Measurements from ENCODE around the gene TP53I3. TPM values are rescaled to one million over a fixed set of nuclear protein-coding genes. Genes with fewer than 3 reads are reported as not detected.
"Not testable (repeated sequence)": the region's sequence is repeated elsewhere in the genome, so short reads cannot be mapped to it uniquely, and the experiment has no call there.

TP53I3 gene
- total RNA-seq, 1 experiment from 2014 or later, result 13.9 TPM

DNA sequence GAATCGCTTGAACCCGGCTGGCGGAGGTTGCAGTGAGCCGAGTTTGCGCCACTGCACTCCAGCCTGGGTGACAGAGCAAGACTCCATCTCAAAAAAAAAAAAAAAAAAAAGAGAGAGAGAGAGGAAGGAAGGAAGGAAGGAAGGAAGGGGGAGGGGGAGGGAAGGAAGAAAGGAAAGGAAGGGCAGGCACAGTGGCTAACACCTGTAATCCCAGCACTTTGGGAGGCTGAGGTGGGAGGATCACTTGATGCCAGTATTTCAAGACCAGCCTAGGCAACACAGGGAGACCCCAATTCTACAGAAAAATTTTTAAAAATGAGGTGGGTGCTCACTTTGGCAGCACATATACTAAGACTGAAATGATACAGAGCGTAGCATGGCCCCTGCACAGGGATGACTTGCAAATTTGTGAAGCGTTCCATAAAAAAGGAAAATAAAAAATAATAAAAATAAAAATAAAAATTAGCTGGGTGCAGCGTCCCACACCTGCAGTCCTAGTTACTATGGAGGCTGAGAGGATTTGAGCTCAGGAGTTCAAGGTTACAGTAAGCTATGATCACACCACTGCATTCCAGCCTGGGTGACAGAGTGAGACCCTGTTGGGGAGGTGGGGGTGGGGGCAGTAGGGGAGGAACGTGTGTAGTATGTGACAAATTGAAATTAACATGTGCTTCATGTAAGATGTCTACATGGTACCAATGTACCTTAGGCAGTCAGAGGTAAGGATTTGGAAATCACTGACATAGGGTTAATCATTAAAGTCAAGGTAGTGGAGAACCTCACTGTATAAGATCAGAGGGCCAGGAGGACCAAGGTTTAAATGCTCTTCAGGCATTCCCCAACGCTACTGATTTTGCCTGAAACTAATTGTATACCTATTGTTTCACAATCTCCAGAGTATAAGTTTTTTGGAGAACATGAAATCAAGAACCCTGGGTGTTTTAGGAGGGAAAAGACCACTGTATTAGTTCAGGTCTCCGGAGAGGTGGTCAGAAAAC, 38.8 kb downstream of the TP53I3 start:
- Mint-ChIP-seq H3K27me3 (ENCODE audit: unreplicated experiment) (no peaks in the 10 kb centered on the region), H3K9me3 (ENCODE audit: low read depth, unreplicated experiment) (no peaks in the 10 kb centered on the region), H3K27ac (ENCODE audit: unreplicated experiment) (no peak overlapping the region), H3K4me3 (ENCODE audit: low read depth, unreplicated experiment) (peak overlapping the region; percentile 88), H3K36me3 (ENCODE audit: insufficient read depth, unreplicated experiment) (peaks cover 34% of the 10 kb centered on the region), H3K4me1 (ENCODE audit: low read depth, unreplicated experiment) (peaks cover 9% of the 10 kb centered on the region)
- BruUV-seq (replicated peaks), result no TSS peak
- no peak for DNase-seq
- TF ChIP-seq, protein P1, sequence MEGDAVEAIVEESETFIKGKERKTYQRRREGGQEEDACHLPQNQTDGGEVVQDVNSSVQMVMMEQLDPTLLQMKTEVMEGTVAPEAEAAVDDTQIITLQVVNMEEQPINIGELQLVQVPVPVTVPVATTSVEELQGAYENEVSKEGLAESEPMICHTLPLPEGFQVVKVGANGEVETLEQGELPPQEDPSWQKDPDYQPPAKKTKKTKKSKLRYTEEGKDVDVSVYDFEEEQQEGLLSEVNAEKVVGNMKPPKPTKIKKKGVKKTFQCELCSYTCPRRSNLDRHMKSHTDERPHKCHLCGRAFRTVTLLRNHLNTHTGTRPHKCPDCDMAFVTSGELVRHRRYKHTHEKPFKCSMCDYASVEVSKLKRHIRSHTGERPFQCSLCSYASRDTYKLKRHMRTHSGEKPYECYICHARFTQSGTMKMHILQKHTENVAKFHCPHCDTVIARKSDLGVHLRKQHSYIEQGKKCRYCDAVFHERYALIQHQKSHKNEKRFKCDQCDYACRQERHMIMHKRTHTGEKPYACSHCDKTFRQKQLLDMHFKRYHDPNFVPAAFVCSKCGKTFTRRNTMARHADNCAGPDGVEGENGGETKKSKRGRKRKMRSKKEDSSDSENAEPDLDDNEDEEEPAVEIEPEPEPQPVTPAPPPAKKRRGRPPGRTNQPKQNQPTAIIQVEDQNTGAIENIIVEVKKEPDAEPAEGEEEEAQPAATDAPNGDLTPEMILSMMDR (IDR thresholded peaks at IDR 0.05; ENCODE audit: unreplicated experiment), result no peak
- intact Hi-C loops (cut with micrococcal nuclease; ENCODE audit: unreplicated experiment), result loop anchor here (2.0 kb wide), 1 partner anchor 31 kb away; the partner anchor contains the start of gene SF3B6
- CTCF ChIA-PET, result interaction anchor here (0.6 to 0.7 kb wide), 3 partner anchors 9 to 1402 kb away, joined by 3 to 6 read pairs (median 4); no protein-coding TSS in a partner anchor

DNA sequence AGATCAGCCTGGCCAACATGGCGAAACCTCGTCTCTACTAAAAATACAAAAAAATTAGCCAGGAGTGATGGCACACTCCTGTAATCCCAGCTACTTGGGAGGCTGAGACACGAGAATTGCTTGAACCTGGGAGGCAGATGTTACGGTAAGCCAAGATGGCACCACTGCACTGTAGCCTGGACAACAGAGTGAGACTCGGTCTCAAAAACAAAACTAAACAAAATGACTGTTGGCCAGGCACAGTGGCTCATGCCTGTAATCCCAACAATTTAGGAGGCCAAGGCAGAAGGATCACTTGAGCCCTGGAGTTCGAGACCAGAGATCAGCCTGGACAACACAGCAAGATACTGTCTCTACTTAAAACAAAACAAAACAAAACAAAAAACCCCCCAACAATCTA, 41.5 kb downstream of the TP53I3 start:
- H3K36me3 Mint-ChIP-seq (ENCODE audit: insufficient read depth, unreplicated experiment), result peaks cover 17% of the 10 kb centered on the region

DNA sequence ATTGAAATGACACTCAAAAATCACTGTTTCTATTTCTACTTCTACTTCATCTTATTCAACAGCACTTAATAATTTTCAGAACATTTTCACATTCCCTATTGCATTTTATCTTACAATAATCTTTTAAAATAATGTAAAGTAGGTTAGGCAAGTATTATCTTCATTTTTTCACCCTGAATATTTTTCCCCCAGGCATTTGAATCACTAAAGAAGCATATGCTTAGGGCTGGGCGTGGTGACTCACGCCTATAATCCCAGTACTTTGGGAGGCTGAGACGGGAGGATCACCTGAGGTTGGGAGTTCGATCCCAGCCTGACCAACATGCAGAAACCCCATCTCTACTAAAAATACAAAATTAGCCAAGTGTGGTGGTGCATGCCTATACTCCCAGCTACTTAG, 44.1 kb downstream of the TP53I3 start:
- CTCF ChIA-PET, result no interaction called here
- Mint-ChIP-seq H3K4me1 (ENCODE audit: low read depth, unreplicated experiment) (peaks cover 9% of the 10 kb centered on the region), H3K27me3 (ENCODE audit: unreplicated experiment) (no peaks in the 10 kb centered on the region), H3K9me3 (ENCODE audit: low read depth, unreplicated experiment) (no peaks in the 10 kb centered on the region), H3K27ac (ENCODE audit: unreplicated experiment) (no peak overlapping the region), H3K36me3 (ENCODE audit: insufficient read depth, unreplicated experiment) (peaks cover 5% of the 10 kb centered on the region), H3K4me3 (ENCODE audit: low read depth, unreplicated experiment) (no peak overlapping the region)
- no TSS peak for BruUV-seq (replicated peaks)
- TF ChIP-seq, protein P1 (IDR thresholded peaks at IDR 0.05; ENCODE audit: unreplicated experiment), result no peak
- intact Hi-C loops (cut with micrococcal nuclease; ENCODE audit: unreplicated experiment), result no loop called here
- no peak for DNase-seq

More for the DNA sequence above, 41.5 kb downstream of the TP53I3 start:
- DNase-seq; H3K4me3 Mint-ChIP-seq (ENCODE audit: low read depth, unreplicated experiment); intact Hi-C loops (cut with micrococcal nuclease; ENCODE audit: unreplicated experiment); H3K27ac Mint-ChIP-seq (ENCODE audit: unreplicated experiment); BruUV-seq (replicated peaks); H3K9me3 Mint-ChIP-seq (ENCODE audit: low read depth, unreplicated experiment); H3K4me1 Mint-ChIP-seq (ENCODE audit: low read depth, unreplicated experiment); H3K27me3 Mint-ChIP-seq (ENCODE audit: unreplicated experiment): not testable (repeated sequence)
- CTCF ChIA-PET, result interaction anchor here (0.6 kb wide), 1 partner anchor 103 kb away, joined by 9 read pairs; no protein-coding TSS in a partner anchor

DNA sequence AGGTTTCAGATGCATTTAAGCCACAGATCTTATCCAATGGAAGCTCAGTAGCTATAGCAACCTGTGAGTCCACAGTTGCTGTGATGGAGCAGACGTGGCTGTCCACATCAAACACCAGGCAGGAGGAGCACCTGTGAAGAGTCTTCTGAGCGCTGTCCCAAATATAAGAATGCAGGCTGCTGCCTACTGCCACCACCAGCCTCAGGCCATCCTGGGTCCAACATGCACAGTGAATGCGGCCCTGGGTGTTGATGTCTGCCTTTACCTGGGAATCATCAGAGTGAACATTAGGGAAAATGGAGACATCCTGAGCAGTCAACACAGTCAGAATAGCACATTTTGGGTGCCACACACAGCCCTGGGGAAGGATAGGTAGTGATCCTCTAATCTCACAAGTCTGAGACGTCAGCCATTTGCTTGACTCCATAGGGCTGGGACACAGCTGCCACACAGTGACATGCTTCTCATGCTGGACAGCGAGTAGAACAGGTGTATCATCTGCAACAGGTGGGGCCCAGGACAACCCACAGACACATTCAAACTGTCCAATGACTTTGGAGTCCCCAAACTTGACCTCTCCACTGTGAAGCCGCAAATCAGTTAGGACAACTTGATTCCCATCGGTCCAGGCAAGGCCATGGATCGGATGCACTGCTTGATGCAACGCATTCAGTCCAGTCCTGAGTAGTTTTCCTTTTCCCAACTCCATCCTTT, 45.7 kb downstream of the TP53I3 start:
- no peaks in the 10 kb centered on the region for H3K27me3 Mint-ChIP-seq (ENCODE audit: unreplicated experiment)
- TF ChIP-seq, protein P1 (IDR thresholded peaks at IDR 0.05; ENCODE audit: unreplicated experiment), result no peak
- no TSS peak for BruUV-seq (replicated peaks)
- H3K4me3 Mint-ChIP-seq (ENCODE audit: low read depth, unreplicated experiment), result no peak overlapping the region
- no peak for DNase-seq
- H3K9me3 Mint-ChIP-seq (ENCODE audit: low read depth, unreplicated experiment), result no peaks in the 10 kb centered on the region
- H3K4me1 Mint-ChIP-seq (ENCODE audit: low read depth, unreplicated experiment), result no peaks in the 10 kb centered on the region
- no peak overlapping the region for H3K27ac Mint-ChIP-seq (ENCODE audit: unreplicated experiment)
- peaks cover 5% of the 10 kb centered on the region for H3K36me3 Mint-ChIP-seq (ENCODE audit: insufficient read depth, unreplicated experiment)
- intact Hi-C loops (cut with micrococcal nuclease; ENCODE audit: unreplicated experiment), result no loop called here
- CTCF ChIA-PET, result no interaction called here

Other genes with a start within 250 kb of the TP53I3 start
- gene ATAD2B, start 157.7 kb downstream of the TP53I3 start, total RNA-seq (2022), result 17.9 and 19.7 TPM in 2 replicates
- gene UBXN2A, start 144.4 kb downstream of the TP53I3 start, total RNA-seq (2022), result 12.8 and 15.1 TPM in 2 replicates
- 0.37 TPM in 1 of 2 replicates, not detected in the other for gene MFSD2B, start 74.7 kb downstream of the TP53I3 start, total RNA-seq (2022)
- 13.4 and 17.2 TPM in 2 replicates for gene WDCP, start 37.4 kb downstream of the TP53I3 start, total RNA-seq (2022)
- gene FKBP1B, start 35.1 kb downstream of the TP53I3 start, total RNA-seq (2022), result 5.9 and 8.2 TPM in 2 replicates
- 112 and 125 TPM in 2 replicates for gene SF3B6, start 8.5 kb downstream of the TP53I3 start, total RNA-seq (2022)
- 0.64 TPM in 1 of 2 replicates, not detected in the other for gene PFN4, start 38.5 kb upstream of the TP53I3 start, total RNA-seq (2022)
- 7.4 and 8.3 TPM in 2 replicates for gene FAM228B, start 38.6 kb upstream of the TP53I3 start, total RNA-seq (2022)
- not detected in 2 replicates for gene FAM228A, start 90.2 kb upstream of the TP53I3 start, total RNA-seq (2022)